Kasumi-1 (cell line): Measurements from ENCODE around the gene COX4I2.
A peak's percentile ranks its signal among the peaks of the same experiment; 100 is the strongest.

ENCODE experiments used
- DNase-seq, 2 experiments: peaks; one replicate each; lab custom pipeline; 2025; lab: John Stamatoyannopoulos, UW

COX4I2 gene

DNA sequence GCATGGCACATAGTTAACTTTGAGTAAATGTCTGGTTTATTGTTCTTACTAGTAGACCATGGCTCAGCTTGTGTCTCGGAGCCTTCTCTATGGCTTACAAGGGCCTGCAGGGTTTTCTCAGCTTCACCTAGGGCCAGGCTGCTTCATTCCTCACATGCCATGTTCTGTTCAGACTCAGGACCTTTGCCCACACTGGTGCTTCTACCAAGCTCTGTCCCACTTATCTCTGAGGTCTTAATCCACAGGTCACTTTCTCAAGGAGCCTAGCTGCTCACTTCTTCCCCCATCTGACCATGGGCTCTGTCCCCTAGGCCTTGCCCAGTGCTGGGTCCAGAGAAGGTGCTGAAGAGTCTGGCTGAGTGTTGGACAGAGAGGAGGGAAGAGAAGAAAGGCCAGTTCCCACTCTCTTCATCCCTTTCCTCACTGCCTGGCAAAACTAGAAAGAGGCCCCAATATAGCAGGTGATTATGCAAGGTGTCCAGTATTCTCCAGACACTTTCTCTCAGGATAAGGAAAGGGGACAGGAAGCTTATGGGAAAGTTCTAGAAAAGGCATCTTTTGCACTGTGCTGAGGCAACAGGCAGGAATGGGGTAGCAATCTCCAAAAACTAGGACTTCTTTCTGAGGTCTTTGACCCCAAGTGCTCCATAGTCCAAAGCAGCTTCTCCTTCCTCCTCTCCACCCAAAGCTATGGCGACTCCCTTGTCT lies 40.0 kb downstream of the COX4I2 start:
- no peak for DNase-seq

DNA sequence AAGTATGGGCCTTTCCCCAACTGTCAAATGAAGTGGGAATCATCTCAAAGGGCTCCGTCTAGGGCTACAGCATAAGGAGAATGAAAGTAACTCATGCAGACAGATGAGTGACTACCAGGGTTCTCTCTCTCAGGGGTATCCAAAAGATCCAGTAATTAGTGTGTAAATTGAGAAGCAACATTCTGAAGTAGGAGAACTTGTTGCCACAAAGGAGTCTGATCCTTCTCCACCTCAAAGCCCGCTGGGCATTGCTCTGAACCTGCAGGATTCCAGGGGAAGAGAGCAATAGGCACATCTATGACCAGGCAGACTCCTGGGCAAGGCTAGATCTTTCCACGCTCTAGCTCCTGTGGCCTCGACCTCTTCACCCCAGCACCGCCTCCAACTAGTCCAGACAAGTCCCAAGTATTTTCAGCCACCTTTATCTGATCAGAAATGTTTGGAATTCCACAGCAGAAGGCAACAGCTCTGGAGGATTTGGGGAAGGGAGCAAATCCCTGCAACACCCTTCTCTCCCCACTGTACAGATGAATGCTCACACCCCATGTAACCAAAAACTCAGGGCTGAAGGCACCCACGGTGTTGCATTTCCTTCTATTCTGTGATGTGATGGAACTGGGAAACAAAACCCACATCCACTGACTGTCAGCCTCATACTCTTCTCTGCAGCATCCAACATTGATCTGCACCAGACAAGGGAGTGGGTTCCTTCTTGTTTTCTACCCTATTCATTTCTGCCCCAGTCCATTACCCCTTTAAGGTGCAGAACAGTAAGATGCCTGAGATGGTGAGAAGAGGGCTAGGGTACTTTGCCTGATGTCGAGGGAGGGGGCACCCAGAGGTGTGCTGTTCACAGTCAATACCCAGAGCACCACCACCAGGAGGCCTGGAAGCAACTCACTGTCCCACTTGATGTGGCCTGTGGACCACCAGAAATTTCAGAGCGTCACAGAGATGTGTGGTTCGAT lies 41.0 kb downstream of the COX4I2 start:
- no peak for DNase-seq

DNA sequence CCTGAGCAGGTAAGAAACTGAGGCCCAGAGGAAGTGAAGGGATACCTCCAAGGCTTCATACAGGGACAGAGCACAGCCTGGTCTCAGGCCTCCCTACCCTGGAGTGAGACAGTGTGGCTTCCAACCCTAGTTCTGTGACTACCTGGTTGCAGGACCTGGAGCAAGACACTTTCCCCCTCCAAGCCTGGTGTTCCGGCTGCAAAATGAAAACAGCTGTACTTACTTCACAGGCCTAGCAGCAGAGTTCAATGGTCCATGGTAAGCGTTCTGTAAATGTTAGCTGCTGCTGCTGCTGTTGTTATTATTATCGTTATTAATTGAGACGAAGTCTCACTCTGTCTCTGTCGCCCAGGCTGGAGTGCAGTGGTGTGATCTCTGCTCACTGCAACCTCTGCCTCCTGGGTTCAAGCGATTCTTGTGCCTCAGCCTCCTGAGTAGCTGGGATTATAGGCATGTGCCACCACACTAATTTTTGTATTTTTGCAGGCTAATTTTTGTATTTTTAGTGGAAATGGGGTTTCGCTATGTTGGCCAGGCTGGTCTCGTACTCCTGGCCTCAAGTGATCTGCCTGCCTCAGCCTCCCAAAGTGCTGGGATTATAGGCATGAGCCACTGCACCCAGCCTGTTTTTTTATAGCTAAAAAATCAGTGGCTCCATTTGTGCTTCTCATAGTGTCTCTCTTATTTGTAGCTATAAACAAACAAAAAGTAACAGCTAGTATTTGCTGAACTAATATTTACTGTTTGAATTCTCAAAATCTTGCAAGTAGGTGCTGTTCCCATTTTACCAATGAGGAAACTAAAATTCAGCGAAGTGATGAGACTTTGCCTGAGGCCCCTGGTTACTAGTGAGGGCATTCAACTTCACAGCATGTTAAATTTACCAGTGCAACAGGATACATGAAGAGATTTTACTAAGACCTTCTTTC lies 41.9 kb downstream of the COX4I2 start:
- DNase-seq: no peak

DNA sequence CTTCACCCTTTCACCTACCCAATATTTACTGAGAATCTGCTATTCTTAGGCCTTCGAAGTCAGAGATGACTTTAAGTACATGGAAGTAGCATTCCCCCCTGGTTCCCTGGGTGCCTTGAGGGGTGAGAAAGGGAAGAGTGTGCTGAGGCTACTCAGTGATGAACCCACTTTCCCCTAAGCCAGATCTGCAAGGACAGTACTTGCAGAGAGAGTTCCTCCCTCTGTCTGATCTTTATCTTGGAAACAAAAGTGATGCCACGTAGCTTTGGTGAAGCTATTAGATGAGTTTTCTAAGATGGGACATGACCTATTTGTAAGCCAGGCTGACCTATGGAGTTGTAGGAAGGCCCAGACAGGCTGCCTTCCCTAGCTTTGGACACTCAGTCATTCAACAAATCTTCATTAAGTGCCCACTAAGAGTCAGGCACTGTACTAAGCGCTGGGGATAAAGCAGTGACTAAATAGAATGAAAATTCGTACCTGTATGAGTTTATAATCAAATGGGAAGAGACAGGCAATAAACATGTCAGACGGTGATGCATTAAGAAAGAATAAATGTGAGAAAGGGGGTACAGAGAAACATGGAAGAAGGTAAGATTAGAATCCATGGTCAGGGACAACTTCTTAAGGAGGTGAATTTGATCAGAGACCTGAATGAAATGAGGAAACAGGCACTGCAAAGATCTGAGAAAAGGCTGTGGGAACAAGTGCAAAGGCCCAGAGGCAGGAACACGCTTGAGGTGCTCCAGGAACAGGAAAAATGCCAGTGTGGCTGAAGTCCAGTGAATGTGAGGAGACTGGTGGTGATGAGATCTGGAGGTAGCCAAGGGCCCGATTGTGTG lies 42.8 kb downstream of the COX4I2 start:
- no peak for DNase-seq

DNA sequence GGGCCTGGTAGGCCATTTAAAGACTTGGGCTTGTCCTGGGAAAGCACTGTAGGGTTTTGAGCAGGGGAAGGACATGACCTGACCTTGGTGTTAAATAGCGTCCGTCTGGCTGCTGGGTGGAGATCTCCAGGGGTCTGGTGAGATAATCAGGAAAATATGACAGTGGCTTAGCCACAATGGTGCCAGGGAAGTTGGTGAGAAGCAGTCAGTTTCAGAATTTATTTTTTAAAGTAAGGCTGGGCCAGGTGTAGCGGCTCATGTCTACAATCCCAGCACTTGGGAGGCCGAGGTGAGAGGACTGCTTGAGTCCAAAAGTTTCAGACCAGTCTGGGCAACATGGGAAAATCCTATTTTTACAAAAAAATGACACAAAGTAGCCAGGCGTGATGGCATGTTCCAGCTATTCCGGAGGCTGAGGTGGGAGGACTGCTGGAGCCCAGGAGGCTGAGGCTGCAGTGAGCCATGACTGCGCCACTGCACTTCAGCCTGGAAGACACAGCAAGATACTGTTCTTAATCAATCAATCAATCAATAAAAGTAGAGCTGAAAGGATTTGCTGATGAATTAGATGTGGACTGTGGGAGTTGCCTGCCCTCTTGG lies 43.5 kb downstream of the COX4I2 start:
- DNase-seq: no peak

DNA sequence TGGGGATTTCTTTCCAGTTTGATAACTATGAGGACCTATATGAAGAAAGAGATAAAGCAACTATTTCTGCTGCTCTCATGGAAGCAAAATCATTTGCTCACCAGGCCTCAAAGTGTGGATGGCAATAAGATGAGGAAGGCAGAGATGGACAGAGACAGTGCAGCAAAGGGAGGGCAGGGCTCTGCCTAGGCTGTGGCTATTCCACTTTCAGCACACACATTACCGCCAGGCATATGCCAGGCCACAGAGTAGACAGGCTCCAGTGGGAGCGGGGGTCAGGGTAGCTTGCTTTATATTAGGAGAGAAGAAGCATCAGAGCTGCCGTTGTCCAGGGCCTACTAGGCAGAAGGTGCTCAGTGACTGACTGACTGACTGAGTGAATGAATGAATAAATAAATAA lies 44.1 kb downstream of the COX4I2 start:
- DNase-seq: no peak

DNA sequence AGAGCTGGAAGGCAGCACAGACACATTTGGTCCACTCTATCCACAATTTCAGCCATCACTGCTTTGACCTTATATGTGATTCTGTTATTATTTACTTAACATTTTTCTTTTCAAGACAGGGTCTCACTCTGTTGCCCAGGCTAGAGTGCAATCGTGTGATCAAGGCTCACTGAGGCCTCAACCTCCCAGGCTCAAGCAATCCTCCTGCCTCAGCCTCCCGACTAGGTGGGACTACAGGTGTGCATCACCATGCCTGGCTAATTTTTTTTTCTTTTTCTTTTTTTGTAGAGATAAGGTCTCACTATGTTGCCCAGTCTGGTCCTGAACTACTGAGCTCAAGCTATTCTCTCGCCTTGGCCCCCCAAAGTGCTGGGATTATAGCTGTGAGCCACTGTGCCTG lies 44.6 kb downstream of the COX4I2 start:
- DNase-seq: no peak

DNA sequence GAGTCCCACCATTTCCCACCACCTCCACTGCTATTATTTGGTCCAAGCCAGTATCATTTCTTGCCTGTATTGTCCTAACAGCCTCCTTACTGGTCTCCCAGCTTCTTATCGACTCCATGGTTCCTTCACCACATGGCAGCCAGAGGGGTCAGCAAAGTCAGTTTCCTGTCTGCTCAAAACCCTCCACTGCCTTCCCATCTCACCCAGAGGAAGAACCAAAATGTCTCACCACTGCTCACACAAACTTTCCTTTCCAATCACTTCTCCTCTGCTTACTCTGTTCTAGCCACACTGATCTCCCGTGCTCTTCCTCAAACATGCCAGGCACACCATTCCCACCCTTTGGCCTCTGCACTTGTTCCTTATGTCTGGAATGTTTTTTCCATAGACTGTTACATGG lies 45.2 kb downstream of the COX4I2 start:
- DNase-seq: no peak

DNA sequence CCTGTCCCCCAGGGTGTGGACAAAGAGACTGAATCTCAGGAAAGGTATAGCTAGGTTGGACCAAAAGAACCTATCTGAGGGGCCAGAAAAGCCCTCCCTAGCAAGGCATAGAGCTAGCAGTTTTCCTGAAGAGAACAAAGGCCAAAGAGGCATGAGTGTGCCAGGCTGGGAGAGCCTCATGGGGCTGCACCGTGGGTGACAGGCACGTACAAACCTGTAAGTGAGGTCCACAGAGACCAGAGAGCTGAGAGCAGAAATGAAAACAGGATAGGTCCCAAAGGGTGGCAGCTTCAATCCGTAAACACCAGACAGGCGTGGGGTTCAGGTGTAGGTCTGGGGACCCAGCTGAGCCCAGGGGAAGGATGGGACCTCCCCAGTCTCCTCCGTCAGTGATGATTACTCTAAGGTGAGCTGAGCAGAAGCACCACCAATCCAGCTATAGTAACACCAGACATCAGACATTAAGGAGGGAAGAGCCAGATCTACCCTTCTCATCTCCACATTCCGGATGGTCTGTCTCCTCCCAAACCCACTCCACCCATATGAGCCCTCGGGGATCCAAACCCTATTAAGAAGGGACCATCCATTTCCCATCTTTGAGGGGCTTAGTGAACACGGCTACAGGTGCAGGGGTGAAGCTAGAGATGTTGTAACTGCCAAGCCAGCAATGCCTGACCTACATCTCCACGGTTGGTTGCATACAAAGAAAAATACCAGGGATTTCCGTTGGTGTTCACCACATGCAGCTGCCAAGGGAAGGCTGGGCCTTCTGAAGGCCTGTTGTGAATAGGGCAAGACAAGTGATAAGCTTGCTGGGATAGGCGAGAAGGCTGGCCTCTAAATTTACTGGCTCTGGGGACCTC lies 46.7 kb downstream of the COX4I2 start:
- DNase-seq: no peak

DNA sequence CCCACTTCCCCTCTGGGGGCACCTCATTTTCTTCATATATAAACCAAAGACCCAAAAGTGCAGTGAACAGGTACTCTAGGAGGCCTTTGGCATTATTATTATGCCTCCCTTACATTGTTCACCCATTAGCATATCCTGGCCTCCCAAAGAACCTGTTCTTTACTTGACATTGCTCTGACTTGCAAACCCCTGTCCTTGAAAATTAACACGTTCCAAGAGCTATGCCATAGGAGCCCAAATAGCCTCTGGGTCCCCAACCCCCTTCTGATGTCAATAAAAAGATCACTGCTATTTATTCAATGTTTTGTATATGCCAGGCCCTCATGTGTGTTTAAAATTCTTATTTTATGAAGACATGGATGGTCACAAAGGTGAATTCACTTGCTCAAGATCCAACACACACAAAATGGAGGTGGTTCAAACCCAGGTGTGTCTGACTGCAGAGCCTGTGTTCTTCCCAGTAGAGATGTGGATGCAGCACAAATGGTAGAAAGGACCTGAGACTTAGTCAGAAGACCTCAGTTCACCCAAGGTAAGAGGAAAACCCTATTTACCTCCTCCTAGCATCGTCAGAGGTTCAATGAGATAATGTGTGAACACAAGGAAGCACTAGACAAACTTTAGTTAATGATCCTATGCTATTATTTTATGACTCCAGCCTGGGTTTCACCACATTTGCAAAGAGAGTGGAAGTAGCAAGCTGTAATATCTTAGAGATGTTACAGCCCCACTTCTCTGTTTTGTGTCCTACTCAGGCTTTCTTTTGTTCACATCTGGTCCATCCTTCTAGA lies 48.3 kb downstream of the COX4I2 start:
- DNase-seq: no peak

DNA sequence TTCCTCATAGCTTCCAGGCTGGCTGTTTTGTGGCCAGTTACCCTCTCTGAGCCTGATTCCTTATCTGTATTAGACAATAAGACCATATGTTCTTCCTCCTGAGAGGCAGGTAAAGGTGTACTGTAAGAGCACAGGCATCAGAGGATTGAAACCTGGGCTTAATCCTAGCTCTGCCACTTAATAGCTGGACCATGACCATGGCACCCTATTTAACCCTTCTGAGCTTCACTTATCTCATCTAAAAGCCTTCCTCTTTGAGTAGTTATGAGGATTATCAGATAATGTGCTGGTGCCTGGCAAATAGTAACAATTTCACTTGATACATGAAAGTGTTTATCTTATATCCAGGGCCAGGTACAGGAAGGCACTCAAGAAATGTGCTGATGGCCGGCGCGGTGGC lies 50.1 kb downstream of the COX4I2 start:
- DNase-seq: no peak

DNA sequence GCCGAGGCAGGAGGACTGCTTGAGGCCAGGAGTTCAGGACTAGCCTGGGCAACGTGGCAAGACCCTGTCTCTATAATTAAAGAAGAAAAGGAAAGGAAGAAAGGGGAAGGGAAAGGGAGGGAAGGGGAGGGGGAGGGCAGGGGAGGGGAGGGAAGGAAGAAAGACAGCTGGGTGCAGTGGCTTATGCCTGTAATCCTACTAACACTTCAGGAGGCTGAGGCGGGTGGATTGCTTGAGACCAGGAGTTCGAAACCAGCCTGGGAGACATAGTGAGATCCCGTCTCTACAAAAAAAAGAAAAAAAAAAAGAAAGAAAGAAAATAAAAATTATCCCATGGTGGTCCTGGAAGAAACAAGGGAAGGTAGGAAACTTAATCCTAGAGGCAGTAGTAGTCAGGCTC lies 51.4 kb downstream of the COX4I2 start:
- DNase-seq: no peak

DNA sequence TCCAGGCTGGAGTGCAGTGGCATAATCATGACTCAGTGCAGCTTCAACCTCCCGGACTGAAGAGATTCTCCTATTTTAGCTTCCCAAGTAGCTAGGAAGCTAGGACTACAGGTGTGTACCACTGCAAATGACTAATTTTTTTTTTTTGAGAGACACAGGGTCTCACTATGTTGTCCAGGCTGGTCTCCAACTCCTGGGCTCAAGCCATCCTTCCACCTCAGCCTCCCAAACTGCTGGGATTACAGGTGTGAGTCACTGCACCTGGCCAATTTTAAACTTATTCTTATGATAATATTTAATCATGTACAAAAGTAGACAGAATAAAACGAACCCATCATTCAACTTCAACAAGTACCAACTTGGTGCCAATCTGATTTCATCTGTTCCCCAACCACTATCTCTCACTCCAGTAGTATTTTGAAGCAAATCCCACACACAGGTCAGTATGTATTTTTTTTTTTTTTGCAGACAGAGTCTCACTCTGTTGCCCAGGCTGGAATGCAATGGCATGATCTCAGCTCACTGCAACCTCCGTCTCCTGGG lies 52.5 kb downstream of the COX4I2 start:
- DNase-seq: no peak

DNA sequence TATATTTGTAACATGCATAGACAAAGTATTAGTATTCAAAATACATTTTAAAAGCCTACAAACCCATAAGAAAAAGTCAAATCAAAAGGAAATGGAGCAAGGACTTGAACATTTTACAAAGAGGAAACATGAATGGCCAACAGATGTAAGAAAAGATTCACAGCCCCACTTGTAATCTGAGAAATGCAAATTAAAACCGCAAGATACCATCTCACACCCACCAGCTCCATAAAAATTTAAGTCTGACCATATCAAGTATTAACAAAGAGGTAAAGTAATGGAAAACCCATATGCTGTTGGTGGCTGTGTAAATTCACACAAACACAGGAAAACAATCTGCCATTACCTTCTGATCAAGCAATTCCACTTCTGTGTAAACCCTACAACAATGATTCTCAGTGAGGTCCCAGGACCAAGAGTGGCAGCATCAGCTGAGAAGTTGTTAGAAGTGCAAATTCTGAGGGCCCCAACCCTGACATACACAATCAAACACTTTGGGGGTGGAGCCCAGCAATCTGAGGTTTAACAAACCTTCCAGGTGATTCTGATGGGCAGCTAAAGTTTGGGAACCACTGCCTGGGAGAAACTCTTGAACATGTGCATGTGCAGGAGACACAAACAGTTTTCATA lies 54.0 kb downstream of the COX4I2 start:
- peak; percentile 15 to 16 for DNase-seq

DNA sequence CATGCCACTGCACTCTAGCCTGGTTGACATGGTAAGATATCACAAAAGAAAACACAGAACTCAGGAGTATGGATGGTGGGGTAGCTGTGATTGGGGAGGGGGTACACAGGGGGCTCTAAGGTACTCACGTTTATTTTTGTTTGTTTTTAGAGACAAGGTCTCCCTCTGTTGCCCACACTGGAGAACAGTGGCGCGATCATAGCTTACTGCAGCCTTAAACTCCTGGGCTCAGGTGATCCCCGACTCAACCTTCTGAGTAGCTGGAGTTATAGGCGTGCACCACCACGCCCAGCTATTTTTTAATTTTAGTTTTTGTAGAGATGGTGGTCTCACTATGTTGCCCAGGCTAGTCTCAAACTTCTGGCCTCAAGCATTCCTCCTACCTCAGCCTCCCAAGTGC lies 55.7 kb downstream of the COX4I2 start:
- DNase-seq: no peak

DNA sequence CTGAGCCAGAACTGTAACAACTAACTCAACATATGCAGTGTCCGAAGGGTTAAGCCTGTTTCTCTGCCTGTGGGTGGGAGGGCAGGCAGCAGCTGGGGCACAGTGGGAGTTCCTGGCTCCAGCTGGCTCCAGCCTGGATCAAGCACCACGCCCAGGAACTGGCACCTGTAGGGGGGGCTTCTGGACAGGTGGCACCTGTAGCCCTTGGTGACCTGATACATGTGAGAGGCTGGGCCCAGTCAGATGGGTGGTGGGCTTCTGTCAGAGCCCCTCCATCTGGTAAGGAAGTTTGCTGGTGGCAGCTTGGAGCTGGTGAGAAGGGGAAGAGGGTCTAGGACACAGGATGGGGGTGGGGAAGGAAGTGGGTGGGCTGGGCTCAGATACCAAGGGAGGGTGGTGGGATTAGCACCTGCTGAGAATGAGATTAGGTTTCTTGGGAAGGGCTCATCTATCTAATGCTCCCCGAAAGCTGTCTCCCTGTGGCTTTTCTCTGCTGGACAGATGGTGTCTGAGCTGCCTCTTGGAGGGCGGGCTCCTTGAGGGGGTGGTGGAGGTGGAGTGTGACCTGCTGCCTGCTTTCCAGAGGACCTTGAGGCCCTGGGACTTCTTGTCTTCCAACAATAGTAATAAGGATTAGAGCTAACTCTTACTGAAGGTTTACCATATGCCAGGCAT lies 56.4 kb downstream of the COX4I2 start:
- DNase-seq: no peak
